ENCODE results near the gene PARP11. TPM values are rescaled to one million over a fixed set of nuclear protein-coding genes. Genes with fewer than 3 reads are reported as not detected.

PARP11 gene
- total RNA-seq, 4 donors from 2014 or later: 0.99 to 3.4 (median 2.7) TPM

GRCh38 chr12:3836641-3837040 lies 36.6 kb downstream of the PARP11 start:
- TF ChIP-seq POLR2A (IDR thresholded peaks at IDR 0.05): no peak
- TF ChIP-seq, protein P1, sequence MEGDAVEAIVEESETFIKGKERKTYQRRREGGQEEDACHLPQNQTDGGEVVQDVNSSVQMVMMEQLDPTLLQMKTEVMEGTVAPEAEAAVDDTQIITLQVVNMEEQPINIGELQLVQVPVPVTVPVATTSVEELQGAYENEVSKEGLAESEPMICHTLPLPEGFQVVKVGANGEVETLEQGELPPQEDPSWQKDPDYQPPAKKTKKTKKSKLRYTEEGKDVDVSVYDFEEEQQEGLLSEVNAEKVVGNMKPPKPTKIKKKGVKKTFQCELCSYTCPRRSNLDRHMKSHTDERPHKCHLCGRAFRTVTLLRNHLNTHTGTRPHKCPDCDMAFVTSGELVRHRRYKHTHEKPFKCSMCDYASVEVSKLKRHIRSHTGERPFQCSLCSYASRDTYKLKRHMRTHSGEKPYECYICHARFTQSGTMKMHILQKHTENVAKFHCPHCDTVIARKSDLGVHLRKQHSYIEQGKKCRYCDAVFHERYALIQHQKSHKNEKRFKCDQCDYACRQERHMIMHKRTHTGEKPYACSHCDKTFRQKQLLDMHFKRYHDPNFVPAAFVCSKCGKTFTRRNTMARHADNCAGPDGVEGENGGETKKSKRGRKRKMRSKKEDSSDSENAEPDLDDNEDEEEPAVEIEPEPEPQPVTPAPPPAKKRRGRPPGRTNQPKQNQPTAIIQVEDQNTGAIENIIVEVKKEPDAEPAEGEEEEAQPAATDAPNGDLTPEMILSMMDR (IDR thresholded peaks at IDR 0.05): no peak
- Histone ChIP-seq H3K9me3 (no peaks in the 10 kb centered on the region), H3K36me3 (no peaks in the 10 kb centered on the region), H3K4me3 (no peak overlapping the region), H3K27me3 (no peaks in the 10 kb centered on the region), H3K27ac (no peak overlapping the region), H3K4me1 (peaks cover 0 to 26% (median 0%) of the 10 kb centered on the region in 3 donors)
- 92 to 93% methylated on average over 3 of the region's 3 CpGs for WGBS, 2 donors
- DNase-seq: no peak
- intact Hi-C loops (cut with DNase I): no loop called here

- Histone ChIP-seq H3K4me1 (peaks cover 0 to 26% (median 0%) of the 10 kb centered on the region in 3 donors), H3K36me3 (no peaks in the 10 kb centered on the region), H3K9me3 (no peaks in the 10 kb centered on the region), H3K27ac (no peak overlapping the region), H3K27me3 (no peaks in the 10 kb centered on the region), H3K4me3 (no peak overlapping the region)
- no peak for DNase-seq
- TF ChIP-seq, protein P1 (IDR thresholded peaks at IDR 0.05): no peak
- TF ChIP-seq POLR2A (IDR thresholded peaks at IDR 0.05): no peak
- WGBS, 2 donors: 86 to 95% methylated on average over 2 of the region's 2 CpGs
- intact Hi-C loops (cut with DNase I): no loop called here
Measured at GRCh38 chr12:3835914-3836313, 37.3 kb downstream of the PARP11 start.

DNA sequence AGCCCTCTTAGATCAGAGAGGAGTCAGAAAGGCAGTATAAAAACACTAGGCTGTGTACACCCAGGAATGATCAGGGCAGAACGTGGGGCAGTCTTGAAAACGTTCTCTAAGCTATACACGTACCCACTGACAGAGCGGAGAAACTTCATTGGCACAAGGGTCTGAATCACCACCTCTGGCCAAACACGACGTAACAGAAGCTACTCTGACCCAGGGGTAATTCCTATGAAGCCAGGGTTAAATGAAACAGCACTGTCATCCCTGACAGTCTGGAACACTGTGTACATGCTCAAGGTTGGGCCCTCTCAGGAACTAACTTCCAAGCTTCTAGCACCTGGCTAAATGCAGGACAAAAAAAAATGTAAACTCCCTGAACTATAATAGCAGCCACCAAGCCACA lies 38.4 kb downstream of the PARP11 start:
- Histone ChIP-seq H3K4me1 (peaks cover 0 to 26% (median 0%) of the 10 kb centered on the region in 3 donors), H3K9me3 (no peaks in the 10 kb centered on the region), H3K36me3 (no peaks in the 10 kb centered on the region), H3K27ac (no peak overlapping the region), H3K4me3 (no peak overlapping the region), H3K27me3 (no peaks in the 10 kb centered on the region)
- 82 to 84% methylated on average over 4 to 6 of the region's 6 CpGs for WGBS, 2 donors
- TF ChIP-seq, protein P1 (IDR thresholded peaks at IDR 0.05): no peak
- no peak for TF ChIP-seq POLR2A (IDR thresholded peaks at IDR 0.05)
- no peak for DNase-seq
- intact Hi-C loops (cut with DNase I): no loop called here

GRCh38 chr12:3833670-3834310 lies 39.4 kb downstream of the PARP11 start:
- intact Hi-C loops (cut with DNase I): no loop called here
- peaks cover 0 to 26% (median 0%) of the 10 kb centered on the region in 3 donors for H3K4me1 ChIP-seq
- no peaks in the 10 kb centered on the region for H3K9me3 ChIP-seq
- H3K36me3 ChIP-seq: peaks cover 0 to 7% (median 0%) of the 10 kb centered on the region in 3 donors
- H3K4me3 ChIP-seq: no peak overlapping the region
- H3K27ac ChIP-seq: no peak overlapping the region
- TF ChIP-seq, protein P1 (IDR thresholded peaks at IDR 0.05): no peak
- TF ChIP-seq POLR2A (IDR thresholded peaks at IDR 0.05): no peak
- no peaks in the 10 kb centered on the region for H3K27me3 ChIP-seq
- no peak for DNase-seq
- WGBS, 2 donors: 83 to 91% methylated on average over 5 to 6 of the region's 6 CpGs

GRCh38 chr12:3832738-3833137 lies 40.5 kb downstream of the PARP11 start:
- Histone ChIP-seq H3K36me3 (peaks cover 0 to 8% (median 0%) of the 10 kb centered on the region in 3 donors), H3K4me3 (no peak overlapping the region), H3K27ac (peak overlapping the region in 1 of 4 donors; percentile 39), H3K27me3 (no peaks in the 10 kb centered on the region), H3K4me1 (peaks cover 0 to 20% (median 0%) of the 10 kb centered on the region in 3 donors), H3K9me3 (no peaks in the 10 kb centered on the region)
- 68 to 75% methylated on average over 3 of the region's 3 CpGs for WGBS, 2 donors
- intact Hi-C loops (cut with DNase I): no loop called here
- DNase-seq: no peak
- no peak for TF ChIP-seq POLR2A (IDR thresholded peaks at IDR 0.05)
- TF ChIP-seq, protein P1 (IDR thresholded peaks at IDR 0.05): no peak

Data from esophagus squamous epithelium (tissue), 5 donors.